Brain microvascular endothelial cell (primary cell): ENCODE results near the gene PAFAH1B2.

Source experiments
- DNase-seq: peaks from one replicate; pipeline ENCODE4 v3.0.0-alpha.2; 2020
- H3K27ac ChIP-seq: fragments of 250-450 bp; sonication (Bioruptor Pico); 2 replicates; pipeline ENCODE4 v1.5.1; 2020; ENCODE audit warnings: mild to moderate bottlenecking, moderate library complexity
- H3K27me3 ChIP-seq: fragments of 250-450 bp; sonication (Bioruptor Pico); replicated peaks from 2 replicates; pipeline ENCODE4 v1.5.1; 2020; ENCODE audit warnings: mild to moderate bottlenecking
- H3K36me3 ChIP-seq: fragments of 250-450 bp; sonication (Bioruptor Pico); replicated peaks from 2 replicates; pipeline ENCODE4 v1.5.1; 2020; ENCODE audit warnings: mild to moderate bottlenecking
- H3K4me3 ChIP-seq: 2 replicates; pipeline ENCODE4 v1.5.1; 2011; ENCODE audit warnings: low read depth, mild to moderate bottlenecking, control low read depth, low read length, moderate library complexity
- in situ Hi-C: cut with HindIII; loops from 2 replicates; pipeline ENCODE4 v1.10.0; 2017; ENCODE audit warnings: low sequenced_read_pairs, low pct_ligation_motif_present
- TF ChIP-seq, protein P1 (sequence below): IDR thresholded peaks from 2 replicates; pipeline ENCODE4 v1.5.1; 2011; ENCODE audit warnings: low read depth, mild to moderate bottlenecking, moderate library complexity, low read length, control low read depth, inconsistent platforms; ENCODE audit errors: missing control alignments

The PAFAH1B2 gene

DNA sequence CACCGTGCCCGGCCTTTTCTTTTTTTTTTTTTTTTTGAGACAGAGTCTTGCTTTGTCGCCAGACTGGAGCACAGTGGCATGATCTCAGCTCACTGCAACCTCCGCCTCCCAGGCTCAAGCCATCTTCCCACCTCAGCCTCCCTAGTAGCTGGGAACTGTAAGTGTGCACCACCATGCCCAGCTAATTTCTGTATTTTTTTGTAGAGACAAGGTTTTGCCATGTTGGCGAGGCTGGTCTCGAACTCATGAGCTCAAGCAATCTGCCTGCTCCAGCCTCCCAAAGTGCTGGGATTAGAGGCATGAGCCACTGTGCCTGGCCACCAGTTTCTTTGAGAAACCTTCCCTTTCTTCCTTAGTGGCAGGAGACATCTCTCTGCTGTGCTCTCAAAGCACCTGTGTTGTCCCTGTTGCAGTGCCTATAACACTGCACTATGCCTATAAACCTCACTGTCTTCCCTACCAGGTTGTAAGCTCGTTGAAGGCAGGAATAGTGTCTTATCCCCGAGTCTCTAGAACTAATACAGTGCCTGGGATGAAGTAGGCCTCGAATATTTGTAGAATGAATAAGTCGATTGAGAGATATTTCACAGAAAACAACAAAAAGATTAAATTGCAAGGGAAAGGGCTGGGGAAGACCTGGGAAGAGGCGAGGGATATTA lies 68.7 kb downstream of the PAFAH1B2 start:
- in situ Hi-C loops: no loop called here
- H3K4me3 ChIP-seq: no peak overlapping the region
- TF ChIP-seq, protein P1, sequence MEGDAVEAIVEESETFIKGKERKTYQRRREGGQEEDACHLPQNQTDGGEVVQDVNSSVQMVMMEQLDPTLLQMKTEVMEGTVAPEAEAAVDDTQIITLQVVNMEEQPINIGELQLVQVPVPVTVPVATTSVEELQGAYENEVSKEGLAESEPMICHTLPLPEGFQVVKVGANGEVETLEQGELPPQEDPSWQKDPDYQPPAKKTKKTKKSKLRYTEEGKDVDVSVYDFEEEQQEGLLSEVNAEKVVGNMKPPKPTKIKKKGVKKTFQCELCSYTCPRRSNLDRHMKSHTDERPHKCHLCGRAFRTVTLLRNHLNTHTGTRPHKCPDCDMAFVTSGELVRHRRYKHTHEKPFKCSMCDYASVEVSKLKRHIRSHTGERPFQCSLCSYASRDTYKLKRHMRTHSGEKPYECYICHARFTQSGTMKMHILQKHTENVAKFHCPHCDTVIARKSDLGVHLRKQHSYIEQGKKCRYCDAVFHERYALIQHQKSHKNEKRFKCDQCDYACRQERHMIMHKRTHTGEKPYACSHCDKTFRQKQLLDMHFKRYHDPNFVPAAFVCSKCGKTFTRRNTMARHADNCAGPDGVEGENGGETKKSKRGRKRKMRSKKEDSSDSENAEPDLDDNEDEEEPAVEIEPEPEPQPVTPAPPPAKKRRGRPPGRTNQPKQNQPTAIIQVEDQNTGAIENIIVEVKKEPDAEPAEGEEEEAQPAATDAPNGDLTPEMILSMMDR: no peak
- H3K27ac ChIP-seq: no peak overlapping the region
- no peaks in the 10 kb centered on the region for H3K27me3 ChIP-seq
- H3K36me3 ChIP-seq: peaks cover 13% of the 10 kb centered on the region
- DNase-seq: no peak

DNA sequence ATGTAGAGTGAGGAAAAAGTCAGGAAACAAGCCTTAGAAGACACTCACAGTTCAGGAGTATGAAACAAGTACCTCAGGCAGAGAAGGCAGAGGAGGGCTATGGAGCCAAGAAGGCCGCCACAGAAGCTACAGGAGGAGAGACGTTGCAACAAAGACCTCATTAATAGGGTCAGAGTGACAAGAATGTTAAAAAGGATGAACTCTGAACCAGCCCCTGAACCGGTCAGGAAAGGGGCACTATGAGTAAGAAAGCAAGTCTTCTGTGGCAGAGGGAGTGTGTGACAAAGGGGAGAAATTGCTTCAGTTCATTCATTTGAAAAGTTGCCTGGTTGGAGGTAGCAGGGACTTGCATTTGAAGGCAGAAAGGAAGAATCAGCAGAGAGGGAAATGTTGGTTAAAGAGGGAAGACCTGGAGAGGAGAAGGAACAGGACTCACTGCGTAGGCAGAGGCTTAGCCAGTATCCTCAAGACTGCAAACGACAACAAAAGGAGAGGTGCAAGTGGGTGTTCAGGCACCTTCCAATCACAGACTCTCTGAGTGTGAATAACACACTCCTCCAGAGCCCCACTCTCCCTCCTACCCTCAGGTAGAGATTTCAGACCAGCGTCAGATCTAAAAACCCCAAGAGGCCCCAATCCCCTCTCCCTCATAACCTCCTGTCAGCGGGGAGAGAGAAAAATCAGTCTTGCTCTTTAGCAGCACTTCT lies 70.5 kb downstream of the PAFAH1B2 start:
- H3K27ac ChIP-seq: no peak overlapping the region
- TF ChIP-seq, protein P1: no peak
- DNase-seq: no peak
- no peak overlapping the region for H3K4me3 ChIP-seq
- in situ Hi-C loops: no loop called here
- no peaks in the 10 kb centered on the region for H3K27me3 ChIP-seq
- peaks cover 22% of the 10 kb centered on the region for H3K36me3 ChIP-seq

DNA sequence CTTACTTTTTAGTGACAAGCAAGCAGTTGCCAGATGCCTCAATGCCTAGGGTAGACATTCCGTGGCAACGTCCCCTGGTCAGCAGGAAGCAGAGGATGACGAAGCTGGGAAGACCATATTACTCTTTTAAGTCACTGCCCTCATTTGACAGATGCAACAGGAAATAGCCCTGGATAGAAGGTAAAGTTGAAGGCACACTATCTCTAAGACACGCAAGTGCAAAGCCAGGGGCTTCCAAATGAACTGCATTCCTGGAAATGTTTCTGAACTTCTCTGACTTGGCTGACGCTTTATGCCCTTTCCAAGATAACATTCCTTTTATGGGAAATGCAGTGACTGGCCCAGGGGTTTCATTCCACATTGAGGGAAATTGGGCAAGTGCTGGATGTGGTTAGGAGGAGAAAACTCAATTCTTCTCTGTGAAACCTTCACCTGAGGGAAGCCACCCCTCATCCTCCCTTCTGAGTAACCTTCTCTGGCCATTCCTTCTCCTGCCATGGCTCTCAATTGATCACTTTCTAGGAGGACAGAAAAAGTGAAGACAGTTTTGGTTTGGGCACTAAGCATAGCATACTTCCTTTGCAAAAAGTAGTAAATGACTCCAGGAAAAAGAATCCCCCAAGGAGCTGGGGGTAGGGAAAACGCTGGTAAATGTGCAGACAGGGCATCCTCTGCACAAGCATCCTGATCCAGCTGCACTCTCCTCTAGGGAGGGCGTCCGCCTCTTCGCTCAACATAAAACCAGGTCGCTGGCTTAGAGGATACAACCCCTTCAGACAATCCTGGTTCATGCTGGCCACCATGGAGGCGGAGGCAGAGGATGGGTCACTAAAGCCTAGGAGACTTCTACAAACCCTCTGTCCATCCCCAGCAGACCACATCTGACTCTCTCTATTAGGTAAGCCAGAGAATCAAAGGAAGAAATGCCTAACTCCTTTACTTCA lies 73.3 kb downstream of the PAFAH1B2 start:
- TF ChIP-seq, protein P1: no peak
- in situ Hi-C loops: no loop called here
- no peak overlapping the region for H3K4me3 ChIP-seq
- H3K27ac ChIP-seq: peak overlapping the region; percentile 51
- peaks cover 29% of the 10 kb centered on the region for H3K36me3 ChIP-seq
- peak; percentile 65 for DNase-seq
- no peaks in the 10 kb centered on the region for H3K27me3 ChIP-seq

DNA sequence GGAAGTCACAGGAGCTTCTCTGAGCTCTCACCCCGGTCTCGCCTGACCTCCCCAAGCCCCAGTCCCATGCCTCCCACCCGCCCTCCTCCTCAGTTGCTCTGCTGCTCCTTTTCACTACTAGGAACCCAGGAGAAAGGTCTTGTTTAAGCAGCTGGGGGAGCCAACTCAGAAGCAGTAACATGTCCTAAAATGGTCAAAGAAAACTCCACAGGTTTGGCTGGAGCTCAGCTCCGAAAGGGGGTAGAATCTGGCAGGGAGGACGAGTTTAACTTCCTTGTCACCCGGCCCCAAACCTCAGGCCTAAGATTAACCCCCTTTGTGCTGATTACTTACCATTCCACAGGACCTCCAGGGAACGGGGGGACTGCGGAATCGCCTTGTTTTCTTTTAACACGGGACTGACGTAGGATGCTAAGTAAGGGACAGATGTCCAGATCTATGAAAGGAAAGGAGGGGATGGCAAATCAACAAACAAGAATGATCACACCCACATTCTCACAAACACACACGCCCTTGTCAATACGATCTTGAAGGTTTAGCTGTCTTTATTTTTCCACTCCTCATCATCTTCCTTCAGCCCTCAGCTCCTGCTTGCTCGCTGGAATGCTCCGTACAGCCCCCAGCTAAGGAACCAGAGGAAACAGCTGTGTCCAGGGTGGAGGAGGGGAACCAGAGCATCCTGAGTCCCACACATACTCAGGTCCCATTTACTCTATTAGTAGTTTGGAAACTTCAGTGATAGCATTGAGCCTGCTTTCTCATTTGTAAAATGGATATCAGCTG lies 74.2 kb downstream of the PAFAH1B2 start:
- Histone ChIP-seq H3K36me3 (peaks cover 28% of the 10 kb centered on the region), H3K4me3 (no peak overlapping the region)
- TF ChIP-seq, protein P1: no peak

DNA sequence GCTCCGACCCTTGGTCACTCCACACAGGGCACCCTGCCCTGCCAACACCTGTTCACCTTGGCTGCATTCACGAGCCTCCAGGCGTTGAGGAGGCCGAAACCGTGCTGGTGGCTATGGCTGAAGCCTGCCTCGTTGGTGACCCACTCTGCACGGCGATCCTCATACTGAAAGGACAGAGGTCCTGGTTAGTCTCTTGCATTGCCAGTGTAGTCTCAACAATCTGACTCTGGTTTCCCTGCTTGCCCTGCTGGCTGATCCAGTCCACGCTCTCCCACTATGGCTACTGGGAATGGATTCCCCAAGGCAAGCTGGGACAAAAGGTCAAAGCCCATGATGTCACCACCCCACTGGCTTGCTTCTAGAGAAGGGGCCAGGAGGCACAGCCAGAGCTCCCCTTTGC lies 74.9 kb downstream of the PAFAH1B2 start:
- in situ Hi-C loops: no loop called here
- no peak overlapping the region for H3K27ac ChIP-seq
- peaks cover 30% of the 10 kb centered on the region for H3K36me3 ChIP-seq
- H3K4me3 ChIP-seq: no peak overlapping the region
- no peaks in the 10 kb centered on the region for H3K27me3 ChIP-seq
- TF ChIP-seq, protein P1: no peak
- no peak for DNase-seq

More for the DNA sequence above, 74.2 kb downstream of the PAFAH1B2 start:
- no peaks in the 10 kb centered on the region for H3K27me3 ChIP-seq
- no peak for DNase-seq
- peak overlapping the region; percentile 51 for H3K27ac ChIP-seq
- in situ Hi-C loops: no loop called here
